SU-DHL-6 (cell line): ENCODE results near the gene ABHD17B.

Source experiments
- H2AFZ ChIP-seq: fragments of 200-600 bp; sonication (generic); 2 replicates; pipeline ENCODE4 v1.6.1; 2014; ENCODE audit warnings: low read depth, mild to moderate bottlenecking, moderate library complexity, mixed read lengths, antibody characterized with exemption, low read length; ENCODE audit not compliant: severe bottlenecking
- H3F3A ChIP-seq: fragments of 200-600 bp; shearing (Covaris generic); 2 replicates; pipeline ENCODE4 v1.6.0; 2016; ENCODE audit warnings: antibody characterized with exemption, mild to moderate bottlenecking; ENCODE audit not compliant: insufficient read depth
- H3K27ac ChIP-seq: fragments of 200-600 bp; sonication (generic); 2 replicates; pipeline ENCODE4 v1.5.1; 2016; ENCODE audit warnings: low read depth, mild to moderate bottlenecking, low read length, moderate library complexity, mixed read lengths
- H3K27me3 ChIP-seq: fragments of 200-600 bp; sonication (generic), shearing (Covaris generic); 2 replicates; pipeline ENCODE4 v1.6.0; 2014; ENCODE audit warnings: mild to moderate bottlenecking, low read length
- H3K36me3 ChIP-seq: fragments of 200-600 bp; sonication (generic); 2 replicates; pipeline ENCODE4 v1.6.1; 2014; ENCODE audit warnings: mild to moderate bottlenecking, low read length, mixed read lengths
- H3K4me2 ChIP-seq: fragments of 300-600, 200-600 bp; shearing (Covaris generic), sonication (generic); 2 replicates; pipeline ENCODE4 v1.6.0; 2014; ENCODE audit warnings: low read length, low read depth, mild to moderate bottlenecking; ENCODE audit not compliant: poor library complexity, severe bottlenecking
- H3K4me3 ChIP-seq: fragments of 200-600 bp; sonication (generic); 2 replicates; pipeline ENCODE4 v1.5.1; 2014; ENCODE audit warnings: antibody characterized with exemption, low read length, mild to moderate bottlenecking, mixed read lengths; ENCODE audit not compliant: insufficient read depth, poor library complexity, severe bottlenecking
- H3K79me2 ChIP-seq: fragments of 200-600 bp; sonication (generic); 2 replicates; pipeline ENCODE4 v1.6.1; 2014; ENCODE audit warnings: mild to moderate bottlenecking, low read length, moderate library complexity; ENCODE audit not compliant: insufficient read depth
- H3K9ac ChIP-seq: fragments of 200-600 bp; sonication (generic); 2 replicates; pipeline ENCODE4 v1.7.0; 2014; ENCODE audit warnings: mild to moderate bottlenecking, low read length
- H3K9me2 ChIP-seq: fragments of 200-600 bp; sonication (generic); replicated peaks from 2 replicates; pipeline ENCODE4 v1.6.1; 2014; ENCODE audit warnings: low read length; ENCODE audit not compliant: insufficient read depth
- H3K9me3 ChIP-seq: fragments of 200-600 bp; sonication (generic); 2 replicates; pipeline ENCODE4 v1.6.1; 2014; ENCODE audit warnings: low read length, mixed read lengths; ENCODE audit not compliant: insufficient read depth
- H4K20me1 ChIP-seq: fragments of 200-600 bp; sonication (generic); 2 replicates; pipeline ENCODE4 v1.6.1; 2014; ENCODE audit warnings: low read depth, mild to moderate bottlenecking, antibody characterized with exemption, low read length, moderate library complexity, mixed read lengths
- EZH2phosphoT487 ChIP-seq: fragments of 200-600 bp; sonication (generic), shearing (Covaris generic); conservative IDR thresholded peaks from 2 replicates; pipeline ENCODE4 v1.6.1; 2018; ENCODE audit warnings: mild to moderate bottlenecking, antibody characterized with exemption, low read length, moderate library complexity, mixed read lengths
- TF ChIP-seq, protein P1 (sequence below): fragments of 200-600 bp; sonication (generic); IDR thresholded peaks from one replicate; pipeline ENCODE4 v1.5.1; 2017; ENCODE audit warnings: antibody characterized with exemption, mild to moderate bottlenecking, low read length, moderate library complexity; ENCODE audit not compliant: insufficient read depth, poor library complexity, severe bottlenecking

The ABHD17B gene

GRCh38 chr9:71886015-71886414 lies 25.0 kb downstream of the ABHD17B start:
- 0 out of 2 replicates have a peak, but pooled peaks cover 3% of the 10 kb centered on the region for H3K36me3 ChIP-seq
- H3K79me2 ChIP-seq = peaks cover 38% of the 10 kb centered on the region

DNA sequence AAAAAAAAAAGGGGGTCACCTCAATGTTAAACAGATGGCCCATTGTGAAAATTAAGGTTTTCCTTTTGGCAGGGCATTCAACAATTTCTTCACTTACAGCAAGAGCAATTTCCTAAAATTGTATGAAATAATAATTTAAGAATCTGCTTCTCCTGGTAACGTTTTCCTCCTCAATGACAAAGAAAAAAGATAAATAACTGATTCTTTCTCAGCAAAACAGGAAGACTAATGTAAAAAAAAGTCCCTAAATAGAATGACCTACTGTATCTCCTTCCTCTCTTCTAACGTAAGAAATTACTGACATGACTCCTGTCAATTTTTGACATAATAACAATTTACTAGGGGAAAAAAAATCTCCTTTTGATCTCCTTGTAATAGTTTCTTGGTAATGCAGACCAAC lies 25.5 kb downstream of the ABHD17B start:
- Histone ChIP-seq H3K9me2 (no peaks in the 10 kb centered on the region), H3K79me2 (peaks cover 42% of the 10 kb centered on the region)
- TF ChIP-seq, protein P1, sequence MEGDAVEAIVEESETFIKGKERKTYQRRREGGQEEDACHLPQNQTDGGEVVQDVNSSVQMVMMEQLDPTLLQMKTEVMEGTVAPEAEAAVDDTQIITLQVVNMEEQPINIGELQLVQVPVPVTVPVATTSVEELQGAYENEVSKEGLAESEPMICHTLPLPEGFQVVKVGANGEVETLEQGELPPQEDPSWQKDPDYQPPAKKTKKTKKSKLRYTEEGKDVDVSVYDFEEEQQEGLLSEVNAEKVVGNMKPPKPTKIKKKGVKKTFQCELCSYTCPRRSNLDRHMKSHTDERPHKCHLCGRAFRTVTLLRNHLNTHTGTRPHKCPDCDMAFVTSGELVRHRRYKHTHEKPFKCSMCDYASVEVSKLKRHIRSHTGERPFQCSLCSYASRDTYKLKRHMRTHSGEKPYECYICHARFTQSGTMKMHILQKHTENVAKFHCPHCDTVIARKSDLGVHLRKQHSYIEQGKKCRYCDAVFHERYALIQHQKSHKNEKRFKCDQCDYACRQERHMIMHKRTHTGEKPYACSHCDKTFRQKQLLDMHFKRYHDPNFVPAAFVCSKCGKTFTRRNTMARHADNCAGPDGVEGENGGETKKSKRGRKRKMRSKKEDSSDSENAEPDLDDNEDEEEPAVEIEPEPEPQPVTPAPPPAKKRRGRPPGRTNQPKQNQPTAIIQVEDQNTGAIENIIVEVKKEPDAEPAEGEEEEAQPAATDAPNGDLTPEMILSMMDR = no peak
- no peak for TF ChIP-seq EZH2phosphoT487

More at GRCh38 chr9:71886015-71886414, 25.0 kb downstream of the ABHD17B start:
- Histone ChIP-seq H2AFZ (no peak overlapping the region), H3F3A (no peaks in the 10 kb centered on the region), H3K9me3 (peaks cover 10% of the 10 kb centered on the region; the same call in 1 of the 2 replicates), H3K4me3 (no peak overlapping the region), H4K20me1 (peaks cover 9% of the 10 kb centered on the region; the same call in 1 of the 2 replicates), H3K9me2 (no peaks in the 10 kb centered on the region), H3K9ac (no peak overlapping the region), H3K4me2 (peak overlapping the region; percentile 26), H3K27ac (peak overlapping the region; percentile 50), H3K27me3 (no peaks in the 10 kb centered on the region)
- TF ChIP-seq, protein P1 = no peak
- TF ChIP-seq EZH2phosphoT487 = no peak

DNA sequence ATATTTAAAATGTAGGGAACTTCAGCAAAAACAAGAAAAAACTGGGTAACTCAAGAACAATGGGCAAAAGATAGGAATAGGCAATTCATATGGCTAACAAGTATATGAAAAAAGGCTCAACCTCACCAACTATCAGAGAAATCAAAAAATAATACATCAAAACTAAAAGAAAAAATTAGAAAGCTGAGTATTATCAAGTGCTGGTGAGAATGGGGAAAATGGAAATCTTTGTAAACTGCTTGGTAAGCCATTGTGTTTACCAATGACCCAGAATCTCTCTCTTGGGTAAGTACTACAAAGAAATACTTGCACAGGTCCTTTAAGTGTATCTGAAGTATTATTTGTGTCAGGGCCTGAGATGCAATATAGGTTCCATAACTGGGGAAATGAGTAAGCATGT lies 27.0 kb downstream of the ABHD17B start:
- Histone ChIP-seq H3K9me2 (no peaks in the 10 kb centered on the region), H3K9me3 (peaks cover 20% of the 10 kb centered on the region; the same call in 1 of the 2 replicates), H3K79me2 (peaks cover 57% of the 10 kb centered on the region), H3K9ac (no peak overlapping the region), H3K36me3 (peaks cover 12% of the 10 kb centered on the region; the same call in 1 of the 2 replicates), H3K4me3 (no peak overlapping the region), H2AFZ (no peak overlapping the region), H4K20me1 (no peaks in the 10 kb centered on the region), H3K27ac (no peak overlapping the region), H3K27me3 (no peaks in the 10 kb centered on the region), H3F3A (no peaks in the 10 kb centered on the region), H3K4me2 (no peak overlapping the region)
- TF ChIP-seq, protein P1 = no peak
- no peak for TF ChIP-seq EZH2phosphoT487

More for the DNA sequence above, 25.5 kb downstream of the ABHD17B start:
- no peak overlapping the region for H3K4me3 ChIP-seq
- no peaks in the 10 kb centered on the region for H3F3A ChIP-seq
- H4K20me1 ChIP-seq = peaks cover 4% of the 10 kb centered on the region; the same call in 1 of the 2 replicates
- peak overlapping the region; percentile 26 for H3K4me2 ChIP-seq
- H3K36me3 ChIP-seq = peaks cover 3% of the 10 kb centered on the region; the same call in 1 of the 2 replicates
- H2AFZ ChIP-seq = no peak overlapping the region
- peak overlapping the region; percentile 50 for H3K27ac ChIP-seq
- H3K9me3 ChIP-seq = peaks cover 10% of the 10 kb centered on the region; the same call in 1 of the 2 replicates
- H3K9ac ChIP-seq = no peak overlapping the region
- no peaks in the 10 kb centered on the region for H3K27me3 ChIP-seq
